K562 treated with DMSO at 1 percent for 12 hours (cell line): ENCODE data around the gene SYNGR2. TPM values are rescaled to one million over a fixed set of nuclear protein-coding genes. Genes with fewer than 3 reads are reported as not detected.

ENCODE experiments used
- total RNA-seq: library from RNA; unstranded; fragments of 300-600 nt; gene quantifications from 2 replicates; pipeline ENCODE4 v1.2.3, GENCODE V29; 2022; ENCODE audit not compliant: insufficient read depth

SYNGR2 gene
- 105 and 131 TPM in 2 replicates for total RNA-seq

DNA sequence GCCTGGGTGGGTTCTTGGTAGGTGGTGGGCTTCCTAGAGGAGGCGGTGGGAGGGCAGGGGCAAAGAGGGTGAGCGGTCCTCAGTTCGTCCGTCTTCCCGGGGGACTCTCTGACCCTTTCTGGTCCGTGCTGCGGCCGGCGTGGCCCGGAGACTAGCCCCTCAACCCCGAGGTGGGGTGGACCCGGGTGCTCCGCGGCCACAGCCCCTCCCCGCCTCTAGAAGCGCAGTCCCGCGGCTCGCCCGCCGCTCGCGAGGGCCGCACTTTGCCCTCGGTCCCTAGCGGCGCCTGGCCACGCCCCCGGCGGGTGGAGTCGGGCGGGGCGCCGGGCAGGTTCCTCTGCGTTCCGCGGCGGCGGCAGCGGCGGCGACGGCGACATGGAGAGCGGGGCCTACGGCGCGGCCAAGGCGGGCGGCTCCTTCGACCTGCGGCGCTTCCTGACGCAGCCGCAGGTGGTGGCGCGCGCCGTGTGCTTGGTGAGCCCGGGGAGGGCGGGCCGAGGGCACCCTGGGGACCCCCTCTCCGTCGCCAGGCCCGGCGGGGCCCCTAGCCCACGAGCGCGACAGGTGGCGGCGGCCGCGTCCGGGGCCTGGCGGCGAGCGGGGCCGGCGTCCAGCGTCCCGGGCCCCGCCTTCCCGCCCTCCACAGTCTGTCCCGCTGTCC, at the start of gene SYNGR2:
Gene SYNGR2 (plus strand): TSS at position 340 of the 661 bp plus-strand sequence. CDS start 36 bp downstream, at position 376.

DNA sequence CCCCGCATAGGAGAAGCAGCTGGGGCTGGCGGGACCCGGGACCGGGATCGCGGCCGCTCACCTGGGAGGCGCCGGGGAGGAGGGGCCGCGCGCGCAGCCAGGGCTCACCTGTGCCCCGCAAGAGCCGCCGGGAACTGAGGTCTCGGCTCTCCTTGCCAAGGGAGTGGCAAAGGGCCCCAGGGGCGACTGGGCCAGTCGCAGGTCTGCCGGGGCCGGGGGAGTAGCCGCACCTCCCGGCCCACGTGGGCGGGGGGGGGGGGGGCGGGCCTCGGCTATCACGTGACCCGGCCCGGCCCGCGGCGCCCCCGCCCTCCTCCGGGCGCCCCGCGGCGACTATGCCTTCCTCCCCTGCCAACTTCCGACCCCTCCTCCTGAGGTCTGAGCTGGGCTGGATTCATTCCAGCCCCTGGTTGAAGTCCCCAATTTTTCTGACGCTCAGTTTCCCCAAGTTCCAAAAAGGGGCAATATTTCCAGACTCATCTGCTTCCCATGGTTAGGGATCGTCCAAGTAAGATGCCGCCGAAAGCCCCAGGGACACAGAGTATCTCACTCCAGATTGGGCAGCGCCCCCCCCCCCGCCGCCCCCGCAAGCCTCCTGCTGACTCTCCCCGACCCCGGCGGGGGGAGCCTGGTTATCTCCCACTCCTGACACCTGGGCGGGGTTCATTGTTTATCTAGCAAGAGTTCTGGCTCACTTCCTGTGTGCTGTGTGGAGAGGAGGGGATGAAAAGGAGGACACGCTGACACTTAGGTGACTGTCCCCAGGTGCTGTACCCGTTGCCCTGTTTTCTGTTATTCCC, 39.6 kb upstream of the SYNGR2 start, which contains the start of gene TMC6:
Gene TMC6 (minus strand): TSS at position 205 of the 800 bp plus-strand sequence. CDS start 1,923 bp downstream, outside the sequence.

DNA sequence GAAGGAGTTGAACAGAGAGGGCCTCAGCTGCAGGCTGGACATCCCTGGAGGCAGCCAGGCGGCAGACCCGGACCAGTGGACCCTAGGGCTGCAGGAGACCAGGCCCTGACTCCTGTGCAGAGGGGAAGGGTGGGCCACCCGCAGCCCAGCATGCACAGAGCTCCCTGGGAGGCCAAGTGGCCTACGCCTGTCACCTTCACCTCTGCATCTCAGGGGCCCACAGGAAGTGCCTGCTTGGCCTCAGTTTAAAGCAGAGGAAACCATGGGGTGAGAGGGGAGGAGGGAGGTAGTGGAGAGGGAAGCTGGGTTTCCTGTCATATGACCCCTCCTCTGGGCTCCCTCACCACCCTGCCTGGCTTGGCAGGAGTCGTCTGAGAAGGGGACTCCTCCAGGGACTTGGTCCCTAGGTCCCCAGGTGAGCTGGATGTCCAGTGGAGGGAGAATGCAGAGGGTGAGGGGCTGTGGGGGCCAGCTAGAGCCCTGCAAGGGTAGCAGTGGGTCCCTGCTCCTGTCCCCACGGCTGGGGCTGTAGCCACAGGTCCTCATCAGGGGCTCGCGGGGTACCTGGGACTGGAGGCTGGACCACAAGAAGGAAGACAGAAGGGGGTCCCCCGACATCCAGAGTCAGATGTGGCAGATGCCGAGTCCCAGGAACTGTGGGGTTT, 37.8 kb upstream of the SYNGR2 start, which contains the start of gene TMC8:
Gene TMC8 (plus strand): TSS at position 335 of the 665 bp plus-strand sequence. CDS start 818 bp downstream, outside the sequence.

GRCh38 chr17:78186692-78187595, 18.6 kb downstream of the SYNGR2 start, which contains the start of the genes AFMID and TK1:
TSS of gene AFMID (plus strand) at chr17:78187362. CDS start at chr17:78187371, 9 bp downstream.
TSS of gene TK1 (minus strand) at chr17:78187052. CDS start at chr17:78186994, 58 bp downstream.

DNA sequence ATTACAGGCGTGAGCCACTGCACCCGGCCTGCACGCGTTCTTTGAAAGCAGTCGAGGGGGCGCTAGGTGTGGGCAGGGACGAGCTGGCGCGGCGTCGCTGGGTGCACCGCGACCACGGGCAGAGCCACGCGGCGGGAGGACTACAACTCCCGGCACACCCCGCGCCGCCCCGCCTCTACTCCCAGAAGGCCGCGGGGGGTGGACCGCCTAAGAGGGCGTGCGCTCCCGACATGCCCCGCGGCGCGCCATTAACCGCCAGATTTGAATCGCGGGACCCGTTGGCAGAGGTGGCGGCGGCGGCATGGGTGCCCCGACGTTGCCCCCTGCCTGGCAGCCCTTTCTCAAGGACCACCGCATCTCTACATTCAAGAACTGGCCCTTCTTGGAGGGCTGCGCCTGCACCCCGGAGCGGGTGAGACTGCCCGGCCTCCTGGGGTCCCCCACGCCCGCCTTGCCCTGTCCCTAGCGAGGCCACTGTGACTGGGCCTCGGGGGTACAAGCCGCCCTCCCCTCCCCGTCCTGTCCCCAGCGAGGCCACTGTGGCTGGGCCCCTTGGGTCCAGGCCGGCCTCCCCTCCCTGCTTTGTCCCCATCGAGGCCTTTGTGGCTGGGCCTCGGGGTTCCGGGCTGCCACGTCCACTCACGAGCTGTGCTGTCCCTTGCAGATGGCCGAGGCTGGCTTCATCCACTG, 45.8 kb downstream of the SYNGR2 start, which contains the start of gene BIRC5:
Gene BIRC5 (plus strand): TSS at position 238 of the 690 bp plus-strand sequence. CDS start 64 bp downstream, at position 302.

Other genes with a start within 250 kb of the SYNGR2 start
- 0.86 and 5.4 TPM in 2 replicates for gene TNRC6C, start 209.9 kb upstream of the SYNGR2 start, total RNA-seq
- 94.9 and 116 TPM in 2 replicates for gene TMC6, start 39.8 kb upstream of the SYNGR2 start, total RNA-seq
- 2.2 TPM in 2 replicates for gene TMC8, start 37.8 kb upstream of the SYNGR2 start, total RNA-seq
- gene C17orf99, start 22.2 kb upstream of the SYNGR2 start, total RNA-seq, result 2.4 and 8.7 TPM in 2 replicates
- gene TK1, start 18.5 kb downstream of the SYNGR2 start, total RNA-seq, result 374 and 433 TPM in 2 replicates
- gene AFMID, start 18.8 kb downstream of the SYNGR2 start, total RNA-seq, result 45.8 and 55.7 TPM in 2 replicates
- gene BIRC5, start 45.7 kb downstream of the SYNGR2 start, total RNA-seq, result 72.9 and 92.2 TPM in 2 replicates
- gene TMEM235, start 63.0 kb downstream of the SYNGR2 start, total RNA-seq, result not detected in 2 replicates
- 12.5 and 18.2 TPM in 2 replicates for gene SOCS3, start 191.5 kb downstream of the SYNGR2 start, total RNA-seq
- 24.7 and 37.9 TPM in 2 replicates for gene PGS1, start 210.1 kb downstream of the SYNGR2 start, total RNA-seq